ENCODE data around the gene KDM4B.

The KDM4B gene

DNA sequence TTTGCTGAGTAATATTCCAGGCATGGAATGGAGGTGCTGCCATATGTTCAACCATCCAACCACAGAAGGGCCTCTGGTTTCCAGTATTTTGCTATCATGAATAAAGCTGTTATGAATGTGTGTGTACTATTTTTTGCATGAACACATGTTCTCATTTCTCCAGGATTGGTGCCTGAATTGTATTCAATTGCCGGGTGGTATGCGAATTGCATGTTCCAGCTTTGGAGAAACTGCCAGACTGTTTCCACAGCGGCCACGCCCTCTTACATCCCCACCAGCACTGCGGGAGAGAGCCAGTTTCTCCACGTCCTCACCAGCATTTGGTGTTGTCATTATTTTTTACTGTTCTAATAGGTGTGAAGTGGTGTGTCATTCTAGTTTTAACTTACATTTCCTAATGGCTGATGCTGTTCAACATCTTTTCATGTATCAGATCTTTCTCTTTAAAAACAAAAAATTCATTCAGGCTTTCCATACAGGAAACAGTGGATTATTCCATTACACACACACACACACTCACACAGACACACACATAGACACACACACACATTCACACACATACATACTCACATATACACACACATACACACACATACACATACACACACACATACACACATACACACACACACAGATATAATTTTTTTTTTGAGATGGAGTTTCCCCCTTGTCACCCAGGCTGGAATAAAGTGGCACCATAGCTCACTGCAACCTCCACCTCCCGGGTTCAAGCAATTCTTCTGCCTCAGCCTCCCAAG lies 217.6 kb downstream of the KDM4B start:
- Histone ChIP-seq H3K27me3 (ENCODE audit: insufficient read depth, poor library complexity, severe bottlenecking) (no peaks in the 10 kb centered on the region), H3K27ac (replicated peaks) (no peak overlapping the region), H3K4me3 (replicated peaks; ENCODE audit: insufficient read depth, low read length) (no peak overlapping the region)
- no peak for TF ChIP-seq GABPA (IDR thresholded peaks at IDR 0.05; ENCODE audit: low read depth)
- TF ChIP-seq REST (IDR thresholded peaks at IDR 0.05; ENCODE audit: insufficient replicate concordance, low read depth) = no peak
- TF ChIP-seq, protein P1, sequence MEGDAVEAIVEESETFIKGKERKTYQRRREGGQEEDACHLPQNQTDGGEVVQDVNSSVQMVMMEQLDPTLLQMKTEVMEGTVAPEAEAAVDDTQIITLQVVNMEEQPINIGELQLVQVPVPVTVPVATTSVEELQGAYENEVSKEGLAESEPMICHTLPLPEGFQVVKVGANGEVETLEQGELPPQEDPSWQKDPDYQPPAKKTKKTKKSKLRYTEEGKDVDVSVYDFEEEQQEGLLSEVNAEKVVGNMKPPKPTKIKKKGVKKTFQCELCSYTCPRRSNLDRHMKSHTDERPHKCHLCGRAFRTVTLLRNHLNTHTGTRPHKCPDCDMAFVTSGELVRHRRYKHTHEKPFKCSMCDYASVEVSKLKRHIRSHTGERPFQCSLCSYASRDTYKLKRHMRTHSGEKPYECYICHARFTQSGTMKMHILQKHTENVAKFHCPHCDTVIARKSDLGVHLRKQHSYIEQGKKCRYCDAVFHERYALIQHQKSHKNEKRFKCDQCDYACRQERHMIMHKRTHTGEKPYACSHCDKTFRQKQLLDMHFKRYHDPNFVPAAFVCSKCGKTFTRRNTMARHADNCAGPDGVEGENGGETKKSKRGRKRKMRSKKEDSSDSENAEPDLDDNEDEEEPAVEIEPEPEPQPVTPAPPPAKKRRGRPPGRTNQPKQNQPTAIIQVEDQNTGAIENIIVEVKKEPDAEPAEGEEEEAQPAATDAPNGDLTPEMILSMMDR (IDR thresholded peaks at IDR 0.05; ENCODE audit: insufficient read depth, low read length) = no peak
- TF ChIP-seq POLR2AphosphoS5 (IDR thresholded peaks at IDR 0.05; ENCODE audit: low read depth) = no peak
- no peak for TF ChIP-seq SPI1 (IDR thresholded peaks at IDR 0.05; ENCODE audit: borderline replicate concordance, low read depth)
- DNase-seq (ENCODE audit: low read depth in 1 of 2, low spot score in 1 of 2) = no peak

GRCh38 chr19:5188548-5189317 lies 219.8 kb downstream of the KDM4B start:
- TF ChIP-seq POLR2AphosphoS5 (IDR thresholded peaks at IDR 0.05; ENCODE audit: low read depth) (no peak), GABPA (IDR thresholded peaks at IDR 0.05; ENCODE audit: low read depth) (no peak), REST (IDR thresholded peaks at IDR 0.05; ENCODE audit: insufficient replicate concordance, low read depth) (no peak), SPI1 (IDR thresholded peaks at IDR 0.05; ENCODE audit: borderline replicate concordance, low read depth) (no peak)
- TF ChIP-seq, protein P1 (IDR thresholded peaks at IDR 0.05; ENCODE audit: insufficient read depth, low read length) = no peak
- DNase-seq (ENCODE audit: low read depth in 1 of 2, low spot score in 1 of 2) = no peak
- H3K27ac ChIP-seq (replicated peaks) = no peak overlapping the region
- no peak overlapping the region for H3K4me3 ChIP-seq (replicated peaks; ENCODE audit: insufficient read depth, low read length)
- H3K27me3 ChIP-seq (ENCODE audit: insufficient read depth, poor library complexity, severe bottlenecking) = no peaks in the 10 kb centered on the region

DNA sequence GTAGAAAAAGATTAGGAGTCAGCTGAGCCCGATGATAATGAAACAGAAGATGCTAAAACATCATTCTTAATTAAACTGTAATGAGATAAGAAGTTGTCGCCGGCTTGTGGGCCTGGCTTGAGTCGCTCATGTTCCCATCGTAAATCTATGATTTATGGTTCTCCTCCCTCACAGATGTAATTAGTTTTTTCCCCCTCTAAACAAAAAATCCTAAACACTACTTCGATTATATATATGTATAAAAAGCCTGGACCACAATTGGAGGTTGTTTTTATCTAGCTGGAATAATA lies 220.3 kb downstream of the KDM4B start:
- DNase-seq (ENCODE audit: low read depth in 1 of 2, low spot score in 1 of 2) = no peak
- no peak overlapping the region for H3K4me3 ChIP-seq (replicated peaks; ENCODE audit: insufficient read depth, low read length)
- H3K27me3 ChIP-seq (ENCODE audit: insufficient read depth, poor library complexity, severe bottlenecking) = no peaks in the 10 kb centered on the region
- TF ChIP-seq REST (IDR thresholded peaks at IDR 0.05; ENCODE audit: insufficient replicate concordance, low read depth) = no peak
- TF ChIP-seq GABPA (IDR thresholded peaks at IDR 0.05; ENCODE audit: low read depth) = no peak
- TF ChIP-seq POLR2AphosphoS5 (IDR thresholded peaks at IDR 0.05; ENCODE audit: low read depth) = no peak
- TF ChIP-seq, protein P1 (IDR thresholded peaks at IDR 0.05; ENCODE audit: insufficient read depth, low read length) = no peak
- no peak for TF ChIP-seq SPI1 (IDR thresholded peaks at IDR 0.05; ENCODE audit: borderline replicate concordance, low read depth)
- H3K27ac ChIP-seq (replicated peaks) = no peak overlapping the region
